Suprapubic skin (tissue), 3 donors: ENCODE results near the gene ZBTB25.

Experiments
- CTCF ChIP-seq, 2 donors: fragments of 200-600 bp in 1 of 2; fragments of 450-650 bp in 1 of 2; sonication (generic) in 1 of 2; IDR thresholded peaks; one replicate each; pipeline ENCODE4 v1.5.1; 2016 to 2019; ENCODE audit warnings: antibody characterized with exemption in 2 of 2, mild to moderate bottlenecking in 1 of 2, moderate library complexity in 1 of 2
- POLR2AphosphoS5 ChIP-seq, 3 donors: sonication (generic); formaldehyde crosslinking; IDR thresholded peaks; one replicate each; pipeline ENCODE4 v1.6.1; 2017; ENCODE audit warnings: antibody characterized with exemption in 3 of 3

- no peak for TF ChIP-seq POLR2AphosphoS5 (IDR thresholded peaks at IDR 0.05)
- TF ChIP-seq CTCF (IDR thresholded peaks at IDR 0.05): no peak
Observed at GRCh38 chr14:64411001-64411400, 92.6 kb downstream of the ZBTB25 start.
